PC-9 (cell line): Measurements from ENCODE around the gene LILRB3.
"Not testable (repeated sequence)": the region's sequence is repeated elsewhere in the genome, so short reads cannot be mapped to it uniquely, and the experiment has no call there.

ENCODE experiments used
- CTCF ChIP-seq: fragments of 200-600 bp; sonication (generic); conservative IDR thresholded peaks from 2 replicates; pipeline ENCODE4 v1.6.1; 2017; ENCODE audit warnings: mixed run types, antibody characterized with exemption, mild to moderate bottlenecking, moderate library complexity
- EZH2 ChIP-seq: fragments of 200-600 bp; sonication (generic); IDR thresholded peaks from 2 replicates; pipeline ENCODE4 v1.8.0; 2017; ENCODE audit warnings: antibody characterized with exemption, low read depth

DNA sequence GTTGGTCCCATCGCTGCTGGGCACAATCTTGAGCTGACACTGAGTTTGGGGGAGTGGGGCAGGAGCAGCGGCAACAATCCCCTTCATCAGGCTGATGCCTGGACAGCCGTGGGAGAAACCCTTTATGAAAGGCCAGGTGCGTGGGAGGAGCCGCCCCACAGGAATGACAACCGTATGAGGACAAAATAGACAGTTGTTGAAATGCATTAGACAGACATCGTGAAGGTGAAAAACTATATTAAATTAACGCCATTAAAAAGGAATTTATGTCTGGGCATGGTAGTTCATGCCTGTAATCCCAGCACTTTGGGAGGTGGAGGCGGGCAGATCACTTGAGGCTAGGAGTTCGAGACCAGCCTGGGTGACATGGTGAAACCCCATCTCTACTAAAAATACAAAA lies 1.8 kb upstream of the LILRB3 start:
- not testable (repeated sequence) for TF ChIP-seq CTCF, EZH2
